LHCN-M2 (cell line): ENCODE data around the gene CLP1. TPM values are rescaled to one million over a fixed set of nuclear protein-coding genes. Genes with fewer than 3 reads are reported as not detected.
"Not testable (repeated sequence)": the region's sequence is repeated elsewhere in the genome, so short reads cannot be mapped to it uniquely, and the experiment has no call there.

Experiments
- DNase-seq: peaks from one replicate; pipeline ENCODE4 v3.0.0-alpha.2; 2012; ENCODE audit warnings: low read depth
- total RNA-seq: library from RNA; depleted of rRNA; stranded (reverse); fragments of >200 nt; gene quantifications from 2 replicates; pipeline ENCODE4 v1.2.3, GENCODE V29; 2014

Gene CLP1
- total RNA-seq, 1 experiment from 2014 or later = 25.3 TPM

DNA sequence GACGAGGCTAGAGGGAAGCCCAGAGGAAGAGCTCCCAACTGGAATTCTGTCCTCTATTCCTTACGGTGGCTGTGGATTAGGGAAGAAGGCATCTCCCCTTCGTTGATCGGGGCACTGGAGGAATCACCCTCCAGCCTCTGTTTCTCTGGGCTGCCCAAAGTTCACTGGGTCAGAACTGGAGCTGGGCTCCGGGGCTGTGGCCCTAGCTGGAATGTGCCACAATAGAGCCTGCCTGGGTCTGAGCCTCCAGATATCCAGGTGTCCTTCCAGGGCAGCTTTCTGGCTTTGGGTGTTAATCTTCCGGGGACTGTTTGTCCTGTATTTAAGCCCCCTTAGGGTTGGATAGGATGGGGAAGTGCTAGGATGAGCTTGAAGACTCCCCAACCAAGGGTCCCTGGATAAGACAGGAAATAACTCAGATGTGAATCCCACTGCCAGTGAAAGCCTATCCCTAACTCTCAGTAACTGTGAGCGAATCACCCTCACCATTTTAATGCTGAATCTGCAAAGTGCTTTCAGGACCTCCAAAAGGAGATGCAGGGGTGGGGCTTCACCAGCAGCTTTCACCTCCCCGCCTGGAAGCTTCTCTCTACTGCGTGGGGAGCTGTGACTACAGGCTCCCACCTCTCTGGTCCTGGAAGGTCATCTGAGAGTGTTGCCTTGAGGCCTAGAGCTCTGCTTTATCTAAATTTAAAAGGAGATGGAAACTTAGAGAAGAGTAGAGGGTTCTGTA lies 17.3 kb upstream of the CLP1 start:
- DNase-seq = no peak

DNA sequence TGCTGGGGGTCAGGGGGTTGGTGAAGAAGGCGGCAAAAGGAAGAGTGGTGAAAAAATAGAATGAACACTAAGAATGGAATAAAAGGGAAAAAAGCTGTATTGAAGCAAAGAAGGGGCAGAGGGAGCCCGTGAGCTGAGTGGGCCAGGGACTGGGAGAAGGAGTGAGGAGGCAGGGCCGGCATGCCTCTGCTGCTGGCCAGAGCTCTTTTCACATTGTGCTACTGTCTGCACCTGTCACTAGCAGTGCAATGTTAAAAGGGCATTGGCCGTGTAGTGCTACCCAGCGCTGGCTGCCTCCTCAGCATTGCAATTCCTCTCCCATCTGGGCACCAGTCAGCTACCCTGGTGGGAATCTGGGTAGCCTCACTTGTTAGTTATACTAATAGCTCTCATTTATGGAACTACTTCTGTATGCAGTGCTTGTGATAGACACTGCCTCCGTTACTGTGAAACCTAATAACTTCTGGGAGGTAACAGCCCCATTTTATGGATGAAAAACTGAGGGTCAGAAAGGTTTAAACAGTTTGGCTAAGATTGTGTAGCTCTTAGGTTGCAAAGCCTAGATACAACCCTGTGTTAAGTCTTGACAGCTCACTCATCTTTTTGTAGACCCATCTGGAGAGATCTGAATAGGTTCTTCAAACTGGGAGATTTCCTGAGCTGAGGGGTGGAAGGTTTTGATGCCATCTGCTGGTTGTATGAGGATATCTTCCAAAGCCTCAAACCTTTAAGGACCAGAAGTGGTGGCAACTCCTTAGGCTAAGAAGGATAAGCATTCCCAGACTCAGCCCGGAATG lies 16.4 kb upstream of the CLP1 start:
- peak; percentile 72 for DNase-seq

DNA sequence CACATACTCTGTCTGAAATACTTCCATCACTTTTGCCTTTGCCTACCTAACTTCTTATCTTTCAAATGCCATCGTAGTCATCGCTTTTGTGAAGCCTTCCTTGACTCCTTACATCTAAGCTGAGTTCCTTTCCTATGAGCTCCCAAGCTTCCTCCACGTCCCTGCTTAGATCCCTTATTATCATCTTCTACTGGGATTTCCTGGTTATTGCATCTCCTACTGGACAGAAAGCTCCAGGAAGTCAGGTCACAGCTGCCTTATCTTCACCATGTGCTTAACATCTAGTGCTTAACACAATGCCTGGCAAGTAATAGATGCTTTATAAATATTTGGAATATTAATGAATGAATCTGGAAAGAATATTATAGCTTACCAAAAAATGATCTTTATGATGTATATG lies 13.8 kb upstream of the CLP1 start:
- DNase-seq = no peak

DNA sequence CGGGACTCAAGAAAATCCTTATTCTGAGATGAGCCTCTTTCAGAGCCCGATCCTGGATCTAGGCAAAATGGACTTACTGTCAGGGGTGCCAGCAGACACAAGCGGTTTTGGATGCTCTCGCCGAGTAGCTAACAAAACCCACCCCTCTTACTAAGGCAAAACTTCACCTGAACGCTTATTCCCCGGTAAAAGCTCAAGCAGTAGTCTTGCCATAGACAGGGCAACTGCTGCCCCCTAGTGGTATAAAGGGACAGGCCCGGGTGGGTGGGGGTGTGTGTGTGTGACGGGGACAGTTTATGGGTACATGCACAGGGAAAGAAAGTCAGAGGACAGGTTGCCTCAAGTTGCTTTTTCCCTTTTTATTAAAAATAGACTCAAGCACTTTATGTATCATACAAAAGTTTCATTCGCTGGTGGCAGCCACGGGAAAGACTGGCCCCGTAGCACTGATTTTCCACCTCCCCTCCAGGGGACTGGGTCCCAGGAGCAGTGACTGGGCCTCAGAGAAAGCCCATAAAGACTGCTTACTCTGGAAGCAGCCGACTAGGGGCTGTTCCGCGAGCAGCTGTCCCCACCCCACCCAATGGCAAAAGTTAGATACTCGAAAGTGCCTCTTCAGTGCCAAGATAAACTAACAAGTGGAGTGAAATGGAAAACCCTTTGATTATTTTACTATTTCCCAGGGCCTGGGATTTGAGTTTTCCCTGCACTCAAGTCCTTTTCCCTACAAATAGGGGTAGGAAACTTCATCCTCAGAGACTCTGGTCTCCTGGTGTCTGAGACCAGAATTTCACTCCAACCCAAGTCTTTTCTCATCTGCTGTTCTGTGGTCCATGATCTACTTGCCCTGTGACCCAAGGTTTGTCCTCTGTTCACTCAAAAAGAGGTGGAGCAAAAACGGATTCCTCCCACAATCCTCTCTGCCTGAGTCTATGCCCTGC lies 12.5 kb upstream of the CLP1 start:
- peak; percentile 61 for DNase-seq

DNA sequence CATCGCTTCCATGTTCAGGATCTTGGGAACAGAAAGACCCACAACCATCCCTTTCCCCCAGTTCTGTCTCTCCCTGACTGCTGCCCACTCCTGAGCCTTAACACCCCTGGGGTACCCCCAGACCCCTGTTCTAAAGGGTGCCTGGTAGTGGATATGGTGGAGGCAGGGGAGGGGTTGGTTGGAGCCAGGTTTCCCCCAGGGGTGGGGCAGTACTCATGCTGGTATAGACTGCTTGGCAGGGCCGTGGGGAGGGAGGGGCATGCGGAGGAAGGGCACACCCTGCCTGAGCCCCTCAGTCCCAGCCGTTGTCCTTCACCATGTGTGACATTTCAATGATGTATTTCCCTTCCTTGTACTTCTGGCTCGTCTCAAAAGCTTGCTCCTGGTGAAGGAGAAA lies 11.9 kb upstream of the CLP1 start:
- no peak for DNase-seq

DNA sequence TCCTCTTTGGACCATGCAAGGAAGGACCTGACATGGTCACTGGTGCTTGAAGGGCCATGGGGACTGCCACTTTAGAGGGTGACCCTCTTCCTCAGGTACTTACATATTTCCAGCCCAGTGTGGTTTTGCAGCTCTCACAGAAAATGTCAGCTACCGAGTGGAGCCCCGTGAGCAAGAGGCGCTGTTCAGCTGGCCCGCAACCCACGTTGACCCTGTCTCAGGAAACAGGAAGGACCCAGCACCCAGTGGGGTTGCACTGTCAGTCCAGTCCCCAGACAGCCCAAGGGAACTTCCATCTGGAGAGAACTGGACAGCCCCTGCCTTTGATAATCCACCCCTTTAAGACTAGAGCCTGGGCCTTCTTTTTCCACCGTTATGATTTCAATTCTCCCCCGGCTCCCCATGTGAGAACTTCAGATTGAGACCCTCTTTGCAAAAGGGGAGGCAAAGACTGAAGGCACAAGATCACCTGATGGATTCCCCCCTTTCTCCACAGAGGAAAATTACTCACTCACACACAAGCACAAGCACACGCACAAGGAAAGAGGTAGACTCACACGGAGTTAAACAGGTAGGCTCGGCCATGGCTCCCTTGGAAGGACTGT lies 11.3 kb upstream of the CLP1 start:
- DNase-seq = no peak

DNA sequence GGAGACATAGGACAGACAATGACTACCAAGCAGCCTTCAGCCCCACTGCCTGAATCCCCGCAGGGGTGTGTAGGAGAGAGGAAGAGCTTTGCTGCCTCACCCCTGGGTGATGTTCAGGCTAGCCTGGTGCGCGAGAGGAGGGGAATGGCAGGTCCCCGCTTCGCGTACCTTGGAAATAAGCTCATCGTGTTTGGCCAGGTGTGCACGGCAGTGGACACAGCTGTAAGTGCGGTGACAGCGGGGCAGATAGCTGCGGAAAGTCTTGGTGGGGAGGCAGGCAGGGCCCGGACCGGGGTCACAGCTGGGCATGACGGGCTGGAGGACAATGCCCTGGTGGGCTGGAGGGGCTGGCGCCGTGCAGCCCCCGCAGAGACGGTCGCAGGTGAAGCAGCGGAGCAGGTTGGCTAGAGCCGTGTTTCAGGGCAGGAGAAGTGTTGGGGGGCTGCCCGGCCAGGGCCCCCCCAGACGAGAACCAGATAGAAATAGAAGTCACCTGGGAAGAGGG lies 10.7 kb upstream of the CLP1 start:
- no peak for DNase-seq

DNA sequence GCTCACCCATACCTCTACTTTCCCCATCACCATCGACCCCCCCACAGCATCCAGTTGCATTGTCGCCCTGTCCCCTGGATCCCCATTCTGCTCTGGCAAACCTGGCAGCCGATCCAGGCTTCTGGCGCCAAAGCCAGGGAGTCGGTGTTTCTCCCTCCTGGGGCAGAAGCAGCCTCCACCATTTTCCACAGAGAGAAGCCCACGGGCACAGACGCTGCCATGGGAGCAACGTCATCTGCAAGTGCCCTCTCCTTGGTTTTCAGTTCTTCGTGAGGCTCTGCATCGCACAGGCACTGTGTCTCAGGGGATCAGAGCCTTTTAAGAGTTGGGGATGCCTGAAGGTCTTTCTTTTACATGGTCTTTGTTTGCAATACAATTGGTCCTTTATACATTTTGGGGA lies 10.2 kb upstream of the CLP1 start:
- DNase-seq = no peak

DNA sequence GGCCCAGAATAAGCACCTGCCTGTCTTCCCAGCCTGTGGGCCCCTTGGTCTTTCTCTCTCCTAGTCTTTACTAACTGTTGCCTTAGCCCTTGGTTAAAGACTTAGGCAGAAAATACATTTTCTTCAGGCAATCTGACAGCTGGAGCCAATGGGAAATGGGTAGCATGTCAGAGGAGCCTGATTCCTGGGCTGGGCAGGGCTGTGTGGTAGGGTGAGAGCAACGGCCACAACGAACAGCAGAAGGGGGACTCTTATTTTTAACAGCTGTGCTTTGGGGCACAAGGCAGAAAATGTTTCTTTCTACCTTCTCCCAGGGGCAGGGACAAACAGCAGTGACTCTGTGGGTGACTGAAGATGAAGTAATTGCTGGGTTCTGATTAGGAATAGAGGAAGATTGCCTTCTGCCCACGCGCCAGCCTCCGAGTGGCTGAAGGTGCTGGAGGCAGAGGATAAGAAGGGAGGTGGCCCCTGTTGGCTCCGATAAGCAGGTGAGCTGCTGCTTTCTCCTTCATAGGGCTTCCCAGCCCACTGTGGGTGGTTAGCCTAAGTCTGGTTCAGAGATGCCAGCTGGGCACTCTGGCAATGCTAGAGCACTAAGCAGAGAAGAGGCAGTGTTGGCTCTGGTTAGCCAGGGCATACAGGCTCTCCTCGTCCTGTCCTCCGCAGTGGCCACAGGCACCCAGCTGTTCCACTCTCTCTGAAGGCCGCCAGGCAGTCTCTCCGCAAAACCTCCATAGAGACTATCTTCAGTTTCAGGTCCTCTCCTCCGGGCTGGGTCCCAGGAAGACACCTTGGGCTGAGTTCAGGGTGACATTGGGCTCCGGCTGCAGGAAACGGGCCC lies 9.4 kb upstream of the CLP1 start:
- peak; percentile 60 for DNase-seq

DNA sequence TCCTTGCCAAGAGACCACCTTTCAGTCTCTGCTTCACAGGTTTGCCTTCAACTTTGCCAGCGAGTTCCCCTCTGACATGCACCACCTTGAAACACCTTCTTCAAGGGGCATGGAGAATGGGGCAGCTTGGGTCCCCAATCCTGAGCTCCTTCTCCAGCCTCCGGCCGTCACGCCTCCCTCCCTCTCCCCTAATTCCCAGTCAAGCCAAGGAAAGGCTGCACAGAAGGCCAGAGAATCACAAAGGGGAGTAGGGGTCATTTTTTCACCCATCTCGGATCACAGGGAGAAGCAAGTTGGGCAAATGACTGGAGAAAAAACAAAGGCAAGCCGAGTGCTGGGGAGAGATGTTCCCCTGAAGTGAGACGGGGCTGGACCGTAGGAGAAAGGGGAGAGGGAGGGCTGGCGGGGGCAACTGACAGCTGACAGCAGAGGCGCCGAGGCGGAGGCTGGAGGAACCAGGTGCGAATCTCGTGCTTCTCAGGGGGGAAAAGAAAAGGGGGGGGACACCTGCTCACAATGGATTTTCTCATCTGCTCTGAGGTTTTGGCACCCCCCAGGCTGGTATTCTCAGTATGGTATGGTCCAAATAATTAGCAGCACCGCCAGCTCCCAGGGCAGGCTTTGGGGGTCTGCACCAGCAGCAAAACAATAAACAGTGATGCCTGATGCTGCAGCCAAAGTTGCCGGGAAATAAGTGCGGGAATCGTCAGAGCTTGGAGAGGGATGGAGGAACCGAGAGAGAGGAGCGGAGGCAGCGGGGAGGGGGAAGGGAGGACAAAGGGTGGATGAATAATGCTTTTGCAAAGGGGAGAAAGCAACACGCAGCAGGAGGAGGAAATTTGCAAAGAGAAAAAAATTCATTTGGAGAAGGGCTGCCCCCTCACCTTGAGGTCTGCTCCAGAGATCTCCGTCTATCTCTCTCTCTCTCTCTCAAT lies 8.5 kb upstream of the CLP1 start:
- DNase-seq = no peak

DNA sequence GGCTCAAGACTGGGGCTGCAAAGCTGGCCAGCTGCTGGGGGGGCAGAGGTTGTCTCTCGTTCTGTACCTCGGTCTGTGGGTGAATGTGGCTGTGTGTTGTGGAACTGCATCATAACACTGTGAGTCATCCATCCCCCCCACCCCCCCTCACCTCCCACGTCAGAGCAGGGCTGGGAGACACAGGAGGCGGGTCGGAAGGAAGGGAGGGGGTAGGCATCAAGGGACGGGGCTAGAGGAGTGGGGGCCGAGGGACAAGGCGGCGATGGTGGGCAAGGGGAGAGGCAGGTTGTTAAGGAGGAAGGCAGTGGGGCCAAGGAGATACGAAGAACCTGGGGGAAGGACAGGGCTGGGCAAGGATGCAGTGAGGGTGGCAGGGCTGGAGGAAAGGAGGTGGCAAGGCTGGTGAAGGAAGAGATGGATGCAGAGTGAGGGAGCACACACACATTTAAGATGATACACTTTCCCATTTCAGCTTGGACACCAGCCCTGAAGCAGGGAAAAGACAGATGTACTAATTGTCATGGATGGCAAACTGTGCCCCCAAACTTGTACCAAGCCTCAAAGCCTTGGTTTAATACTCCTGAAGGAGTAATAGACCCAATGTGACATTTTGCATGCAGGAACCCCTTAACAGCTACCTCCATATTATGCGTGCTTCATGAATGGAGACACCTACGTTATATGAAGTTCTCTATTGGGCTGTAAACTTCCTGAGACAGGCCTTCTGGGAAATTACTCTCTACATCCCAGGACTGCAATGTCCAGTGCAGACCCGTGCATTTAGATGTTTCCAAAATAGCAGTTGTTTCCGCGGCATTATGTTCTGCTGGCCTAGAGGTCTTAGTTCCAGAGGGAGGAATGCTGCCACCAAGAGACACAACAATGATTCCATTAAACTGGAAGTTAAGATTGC lies 7.5 kb upstream of the CLP1 start, which contains the start of gene YPEL4:
Gene YPEL4, minus strand, starts transcription at position 87 of the 913 bp plus-strand sequence. CDS start 2,805 bp downstream, outside the sequence.
- DNase-seq = peak; percentile 73

DNA sequence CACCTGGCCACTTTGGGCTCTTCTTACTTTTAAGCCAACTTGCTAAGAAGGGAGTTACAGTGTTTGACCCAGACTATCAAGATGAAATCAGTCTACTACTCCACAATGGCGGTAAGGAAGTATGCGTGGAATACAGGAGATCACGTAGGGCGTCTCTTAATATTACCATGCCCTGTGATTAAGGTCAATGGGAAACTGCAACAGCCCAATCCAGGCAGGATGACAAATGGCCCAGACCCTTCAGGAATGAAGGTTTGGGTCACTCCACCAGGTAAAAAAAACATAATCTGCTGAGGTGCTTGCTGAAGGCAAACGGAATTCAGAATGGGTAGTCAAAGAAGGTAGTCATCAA lies 6.8 kb upstream of the CLP1 start:
- DNase-seq = no peak

DNA sequence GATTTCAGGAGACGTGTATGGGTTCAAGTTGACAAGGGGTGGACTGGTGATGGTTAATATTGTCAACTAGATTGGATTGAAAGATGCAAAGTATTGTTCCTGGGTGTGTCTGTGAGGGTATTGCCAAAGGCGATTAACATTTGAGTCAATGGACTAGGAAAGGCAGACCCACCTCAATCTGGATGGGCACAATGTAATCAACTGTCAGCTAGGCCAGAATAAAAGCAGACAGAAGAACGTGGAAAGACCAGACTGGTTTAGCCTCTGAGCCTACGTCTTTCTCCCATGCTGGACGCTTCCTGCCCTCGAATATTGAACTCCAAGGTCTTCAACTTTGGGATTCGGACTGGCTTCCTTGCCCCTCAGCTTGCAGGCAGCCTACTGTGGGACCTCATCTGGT lies 6.2 kb upstream of the CLP1 start:
- DNase-seq = no peak

DNA sequence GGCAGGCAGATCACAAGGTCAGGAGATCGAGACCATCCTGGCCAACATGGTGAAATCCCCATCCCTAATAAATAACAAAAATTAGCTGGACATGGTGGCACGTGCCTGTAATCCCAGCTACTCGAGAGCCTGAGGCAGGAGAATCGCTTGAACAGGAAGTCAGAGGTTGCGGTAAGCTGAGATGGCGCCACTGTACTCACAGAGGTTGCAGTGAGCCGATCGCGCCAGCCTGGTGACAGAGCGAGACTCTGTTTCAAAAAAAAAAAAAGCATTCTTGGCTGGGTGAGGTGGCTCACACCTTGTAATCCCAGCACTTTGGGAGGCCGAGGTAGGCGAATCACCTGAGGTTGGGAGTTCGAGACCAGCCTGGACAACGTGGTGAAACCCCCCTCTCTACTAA lies 5.3 kb upstream of the CLP1 start:
- not testable (repeated sequence) for DNase-seq

DNA sequence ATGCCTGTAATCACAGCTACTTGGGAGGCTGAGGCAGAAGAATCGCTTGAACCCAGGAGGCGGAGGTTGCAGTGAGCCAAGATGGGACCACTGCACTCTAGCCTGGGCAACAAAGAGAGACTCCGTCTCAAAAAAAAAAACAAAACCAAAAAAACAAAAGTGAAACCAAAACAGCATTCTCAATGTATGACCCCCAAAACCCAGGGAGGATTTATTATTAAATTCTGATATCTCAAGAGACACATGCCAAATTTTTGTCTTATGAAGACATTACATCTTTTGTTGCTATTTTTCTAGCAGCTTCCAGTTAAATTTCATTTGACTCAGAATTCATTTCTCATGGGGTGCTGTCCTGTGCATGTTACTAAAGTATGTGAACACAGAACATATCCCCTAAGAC lies 4.9 kb upstream of the CLP1 start:
- DNase-seq = no peak

DNA sequence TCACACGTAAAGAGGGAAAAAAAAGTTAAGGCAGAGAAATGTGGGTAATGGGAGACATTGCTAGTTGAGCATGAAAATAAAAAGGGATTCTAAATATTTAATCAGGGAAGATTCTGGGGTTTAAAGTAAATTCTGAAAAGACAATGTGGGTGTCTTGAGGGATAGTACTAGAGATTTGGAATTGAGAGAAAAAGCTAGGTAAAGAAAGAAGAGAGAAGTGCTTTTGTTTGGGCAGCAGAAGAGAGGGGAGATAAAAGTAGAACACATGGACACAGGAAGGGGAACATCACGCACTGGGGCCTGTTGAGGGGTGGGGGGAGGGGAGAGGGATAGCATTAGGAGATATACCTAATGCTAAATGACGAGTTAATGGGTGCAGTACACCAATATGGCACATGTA lies 4.4 kb upstream of the CLP1 start:
- DNase-seq = no peak

DNA sequence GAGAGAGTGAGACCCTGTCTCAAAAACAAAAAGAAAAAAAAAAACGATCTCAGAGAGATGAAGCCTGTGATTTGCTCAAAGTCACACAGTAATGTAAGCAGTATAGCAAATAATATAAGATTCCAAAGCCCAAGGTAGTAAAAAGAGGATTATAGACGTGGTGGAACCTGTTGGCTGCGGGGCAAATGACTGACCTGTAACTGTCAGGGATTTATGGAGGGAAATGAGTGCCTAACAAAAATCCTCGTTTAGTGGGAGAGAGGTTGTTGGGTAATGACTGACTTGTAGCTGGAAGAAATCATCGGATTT lies 723 bp upstream of the CLP1 start:
- no peak for DNase-seq

DNA sequence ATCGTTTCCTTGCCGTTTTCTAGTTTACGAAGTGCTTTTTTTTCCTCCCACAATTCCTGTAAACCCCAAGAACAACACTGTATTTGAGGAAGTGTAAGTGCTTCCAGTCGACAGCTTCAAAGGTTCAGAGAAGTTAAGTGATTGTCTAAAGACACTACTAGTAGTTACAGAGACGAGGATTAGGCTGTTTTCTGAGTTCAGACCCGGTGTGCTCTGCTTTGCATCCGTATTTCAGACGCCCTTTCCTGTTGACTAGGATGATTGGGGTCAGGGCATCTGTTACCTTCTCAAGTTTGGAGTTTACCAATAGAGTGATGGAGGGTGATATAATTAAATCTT lies 430 bp downstream of the CLP1 start:
- no peak for DNase-seq

DNA sequence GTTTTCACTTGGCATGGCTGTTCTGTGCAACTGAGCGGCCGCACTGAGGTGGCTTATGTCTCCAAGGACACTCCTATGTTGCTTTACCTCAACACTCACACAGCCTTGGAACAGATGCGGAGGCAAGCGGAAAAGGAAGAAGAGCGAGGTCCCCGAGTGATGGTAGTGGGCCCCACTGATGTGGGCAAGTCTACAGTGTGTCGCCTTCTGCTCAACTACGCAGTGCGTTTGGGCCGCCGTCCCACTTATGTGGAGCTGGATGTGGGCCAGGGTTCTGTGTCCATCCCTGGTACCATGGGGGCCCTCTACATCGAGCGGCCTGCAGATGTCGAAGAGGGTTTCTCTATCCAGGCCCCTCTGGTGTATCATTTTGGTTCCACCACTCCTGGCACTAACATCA lies 2.1 kb downstream of the CLP1 start:
- DNase-seq = no peak
